Ectodermal cell (in vitro differentiated cells): Measurements from ENCODE around the gene ADORA1. TPM values are rescaled to one million over a fixed set of nuclear protein-coding genes. Genes with fewer than 3 reads are reported as not detected.

Experiments
- H3K27ac ChIP-seq: 2 replicates; pipeline ENCODE4 v1.7.0; 2013; ENCODE audit warnings: mild to moderate bottlenecking, low read depth, low read length; ENCODE audit not compliant: insufficient read depth, poor library complexity, severe bottlenecking
- H3K27me3 ChIP-seq: 2 replicates; pipeline ENCODE4 v1.7.0; 2013; ENCODE audit warnings: mild to moderate bottlenecking, low read length; ENCODE audit not compliant: insufficient read depth, control insufficient read depth, poor library complexity, severe bottlenecking
- H3K36me3 ChIP-seq: one replicate; pipeline ENCODE4 v1.7.0; 2013; ENCODE audit warnings: low read length; ENCODE audit not compliant: control insufficient read depth, insufficient read depth
- H3K4me1 ChIP-seq: one replicate; pipeline ENCODE4 v1.7.0; 2013; ENCODE audit warnings: low read length; ENCODE audit not compliant: control insufficient read depth, insufficient read depth
- H3K4me3 ChIP-seq: 2 replicates; pipeline ENCODE4 v1.7.0; 2013; ENCODE audit warnings: low read depth, low read length, control low read depth; ENCODE audit not compliant: insufficient read depth
- H3K9me3 ChIP-seq: 2 replicates; pipeline ENCODE4 v1.7.0; 2013; ENCODE audit warnings: mild to moderate bottlenecking, low read length, moderate library complexity; ENCODE audit not compliant: control insufficient read depth
- WGBS, 2 experiments: methylation state at CpG; one replicate each; pipeline ENCODE4 v1.1.7; 2013; ENCODE audit warnings: missing lambda C conversion rate in 2 of 2; 5-methylcytosine and 5-hydroxymethylcytosine counted together
- polyA plus RNA-seq, 4 experiments: library from polyadenylated mRNA; stranded (reverse); fragments of 50-300 nt; gene quantifications; one replicate each; pipeline ENCODE4 v1.2.3, GENCODE V29; 2013

Gene ADORA1
- 14.5 TPM for polyA plus RNA-seq (2013, experiment 1 of 4)
- 19.1 TPM for polyA plus RNA-seq (2013, experiment 2 of 4)
- polyA plus RNA-seq (2013, experiment 3 of 4), result 8.9 TPM
- 13.6 TPM for polyA plus RNA-seq (2013, experiment 4 of 4)

DNA sequence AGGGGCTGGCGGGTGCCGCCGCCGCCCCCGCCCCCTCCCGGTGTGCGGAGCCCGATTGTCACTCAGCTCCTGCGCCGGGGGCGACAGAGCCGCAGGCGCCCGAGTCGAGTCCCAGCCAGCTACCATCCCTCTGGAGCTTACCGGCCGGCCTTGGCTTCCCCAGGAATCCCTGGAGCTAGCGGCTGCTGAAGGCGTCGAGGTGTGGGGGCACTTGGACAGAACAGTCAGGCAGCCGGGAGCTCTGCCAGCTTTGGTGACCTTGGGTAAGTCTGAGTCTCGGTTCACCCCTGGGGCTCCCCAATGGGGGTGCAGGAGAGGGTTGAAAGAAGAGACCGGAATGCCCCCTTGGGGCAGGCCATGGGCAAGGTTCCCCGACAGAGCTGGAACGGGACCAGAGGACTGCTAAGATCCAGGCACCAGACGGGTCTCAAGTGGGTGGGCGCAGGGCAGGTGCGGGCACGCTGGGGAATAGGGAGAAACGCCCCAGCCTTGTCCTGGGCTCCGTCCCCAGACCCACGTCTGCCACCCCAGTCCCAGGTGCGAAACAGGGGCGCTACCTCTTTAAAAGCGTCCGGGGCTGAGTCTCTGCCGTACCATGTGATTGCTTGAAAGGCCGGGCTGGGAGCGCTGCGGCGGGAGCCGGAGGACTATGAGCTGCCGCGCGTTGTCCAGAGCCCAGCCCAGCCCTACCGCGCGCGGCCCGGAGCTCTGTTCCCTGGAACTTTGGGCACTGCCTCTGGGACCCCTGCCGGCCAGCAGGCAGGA, at the start of gene ADORA1:
ADORA1 (plus strand) TSS at position 61 of the 765 bp plus-strand sequence. CDS start 1,116 bp downstream, outside the sequence.
- peaks cover 35% of the 10 kb centered on the region for H3K27me3 ChIP-seq

DNA sequence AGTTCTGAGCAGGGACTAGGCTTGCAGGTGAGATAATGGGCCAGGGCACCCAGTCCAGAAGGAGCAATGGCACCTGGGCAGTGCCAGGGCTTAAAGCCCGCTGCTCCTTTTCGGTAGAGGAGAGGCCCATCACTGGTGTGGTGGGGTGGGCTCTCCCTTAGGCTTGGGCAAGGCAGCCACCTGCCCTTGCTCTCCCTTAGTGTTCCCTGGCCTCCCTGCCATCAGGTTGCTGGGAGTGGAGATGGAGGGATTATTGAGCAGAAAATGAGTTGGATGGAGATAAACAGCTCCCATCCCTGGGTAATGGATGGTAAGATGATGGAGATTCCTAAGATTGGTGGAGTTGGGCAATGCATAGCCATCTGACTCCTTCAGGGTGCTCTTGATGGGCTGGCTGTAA, 49.6 kb upstream of the ADORA1 start:
- H3K27me3 ChIP-seq, result peaks cover 51% of the 10 kb centered on the region
- whole genome bisulfite sequencing, 2 experiments, result 90 to 97% methylated on average over 2 of the region's 2 CpGs
- no peak overlapping the region for H3K27ac ChIP-seq

More for the DNA sequence above, at the start of gene ADORA1:
- no peaks in the 10 kb centered on the region for H3K36me3 ChIP-seq
- peaks cover 20% of the 10 kb centered on the region for H3K4me1 ChIP-seq
- 1 to 2% methylated on average over 51 of the region's 51 CpGs for WGBS, 2 experiments
- H3K9me3 ChIP-seq, result no peaks in the 10 kb centered on the region
- no peak within 1 kb of the TSS for H3K27ac ChIP-seq
- H3K4me3 ChIP-seq, result peak within 1 kb of the TSS; percentile 29

DNA sequence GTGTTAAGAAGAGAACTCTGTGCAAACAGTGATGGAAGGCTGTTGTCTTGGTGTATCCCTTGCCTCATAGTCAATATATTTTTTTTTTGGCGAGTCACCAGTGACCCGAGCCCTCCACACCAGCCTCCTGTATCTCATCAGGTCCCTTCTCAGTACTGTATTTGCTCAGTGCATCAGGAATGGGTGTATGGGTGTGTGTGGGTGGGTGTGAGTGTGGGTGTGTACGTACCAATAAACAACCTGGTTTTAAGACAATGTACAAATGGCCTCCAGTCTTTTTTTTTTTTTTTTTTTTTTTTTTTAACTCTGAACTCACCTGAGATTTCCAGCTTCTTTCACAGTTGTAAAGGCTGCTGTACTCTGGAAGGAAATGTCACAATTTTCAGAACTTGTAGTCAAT, 49.0 kb upstream of the ADORA1 start:
- Histone ChIP-seq H3K36me3 (no peaks in the 10 kb centered on the region), H3K4me1 (peaks cover 11% of the 10 kb centered on the region), H3K27ac (no peak overlapping the region), H3K9me3 (no peaks in the 10 kb centered on the region), H3K27me3 (peaks cover 48% of the 10 kb centered on the region), H3K4me3 (no peak overlapping the region)
- WGBS, 2 experiments, result 91 to 94% methylated on average over 3 of the region's 3 CpGs

More for the DNA sequence above, 49.6 kb upstream of the ADORA1 start:
- H3K4me1 ChIP-seq, result peaks cover 6% of the 10 kb centered on the region
- no peaks in the 10 kb centered on the region for H3K9me3 ChIP-seq
- H3K4me3 ChIP-seq, result no peak overlapping the region
- no peaks in the 10 kb centered on the region for H3K36me3 ChIP-seq

DNA sequence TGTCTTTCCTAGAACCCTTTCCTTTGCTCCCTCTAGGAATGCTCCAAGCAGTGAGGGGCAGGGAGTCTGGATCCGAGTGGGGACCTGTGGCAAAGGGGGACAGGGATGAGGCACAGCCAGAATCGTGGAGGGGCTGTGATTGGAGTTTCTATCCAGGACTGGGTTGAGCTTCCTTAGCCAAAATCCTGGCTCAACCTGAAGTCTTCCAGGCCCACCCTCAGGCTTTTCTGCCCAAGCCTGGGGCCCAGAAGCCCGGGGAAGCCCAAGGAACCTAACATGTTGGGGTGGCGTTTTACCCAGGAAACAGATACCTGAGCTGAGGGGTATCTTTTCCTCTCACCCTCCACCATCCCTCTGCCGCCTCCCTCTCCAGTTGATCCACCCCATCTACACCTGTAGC, 47.1 kb upstream of the ADORA1 start:
- H3K27me3 ChIP-seq, result peaks cover 28% of the 10 kb centered on the region
- H3K36me3 ChIP-seq, result no peaks in the 10 kb centered on the region
- no peaks in the 10 kb centered on the region for H3K9me3 ChIP-seq
- WGBS, 2 experiments, result 83 to 90% methylated on average over 5 of the region's 5 CpGs
- no peak overlapping the region for H3K27ac ChIP-seq
- H3K4me3 ChIP-seq, result no peak overlapping the region
- H3K4me1 ChIP-seq, result peaks cover 12% of the 10 kb centered on the region

DNA sequence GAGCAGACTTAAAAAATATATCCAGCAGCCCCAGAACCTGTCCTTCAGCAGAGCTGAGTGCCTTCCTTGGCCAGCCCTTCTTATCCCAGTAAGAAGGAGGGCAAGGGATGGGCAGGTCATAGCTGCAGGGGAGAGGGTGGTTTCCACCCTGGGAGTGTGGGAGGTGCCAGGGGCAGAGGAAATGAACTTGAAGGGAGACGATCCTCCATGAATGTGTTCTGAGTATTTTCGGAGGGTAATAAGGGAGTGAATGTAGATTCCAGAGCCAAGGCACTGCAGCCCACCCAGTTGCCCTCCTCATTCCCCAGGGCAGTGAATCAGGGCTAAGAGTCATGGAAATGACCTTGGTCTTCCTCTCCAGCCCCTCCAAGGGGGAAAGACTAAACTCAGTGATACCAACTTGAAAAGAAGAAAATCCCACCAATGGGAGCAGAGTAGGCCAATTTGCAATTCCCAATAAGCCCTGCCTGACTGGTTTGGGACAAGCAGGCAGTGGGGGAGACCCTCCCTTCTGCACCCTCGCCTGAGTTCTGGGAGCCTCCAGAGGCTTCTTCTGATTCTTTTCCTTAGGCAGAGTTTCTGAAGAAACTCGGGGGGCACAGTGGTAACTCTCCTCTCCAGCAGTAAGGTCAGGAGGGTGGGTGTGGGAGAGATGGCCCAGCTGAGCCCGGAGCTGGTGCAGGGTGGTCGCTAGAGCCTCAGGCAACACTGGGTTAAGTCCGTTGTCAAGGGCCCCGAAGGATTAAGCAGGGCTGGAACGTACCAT, 45.9 kb upstream of the ADORA1 start:
- no peaks in the 10 kb centered on the region for H3K36me3 ChIP-seq
- peaks cover 16% of the 10 kb centered on the region for H3K27me3 ChIP-seq
- peaks cover 20% of the 10 kb centered on the region for H3K4me1 ChIP-seq
- no peaks in the 10 kb centered on the region for H3K9me3 ChIP-seq
- H3K27ac ChIP-seq, result no peak overlapping the region
- H3K4me3 ChIP-seq, result no peak overlapping the region
- 73 to 77% methylated on average over 9 of the region's 9 CpGs for WGBS, 2 experiments

DNA sequence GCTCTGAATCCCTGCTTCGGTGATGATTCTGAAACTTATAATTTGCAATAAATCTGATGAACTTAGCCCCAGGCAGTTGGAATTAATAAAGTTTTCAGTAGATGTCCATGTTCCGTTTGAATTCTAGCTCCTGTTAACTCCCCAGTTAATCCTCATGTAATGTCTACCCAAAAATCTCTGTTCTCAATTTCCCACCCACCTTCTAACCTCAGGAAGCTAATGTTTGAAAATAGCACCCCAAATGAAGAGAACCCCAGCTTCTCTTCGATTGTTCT, 45.4 kb upstream of the ADORA1 start:
- Histone ChIP-seq H3K4me3 (no peak overlapping the region), H3K27ac (no peak overlapping the region), H3K4me1 (peaks cover 25% of the 10 kb centered on the region), H3K9me3 (no peaks in the 10 kb centered on the region), H3K36me3 (no peaks in the 10 kb centered on the region), H3K27me3 (peaks cover 11% of the 10 kb centered on the region)
- 82 to 83% methylated on average over 3 of the region's 3 CpGs for WGBS, 2 experiments

DNA sequence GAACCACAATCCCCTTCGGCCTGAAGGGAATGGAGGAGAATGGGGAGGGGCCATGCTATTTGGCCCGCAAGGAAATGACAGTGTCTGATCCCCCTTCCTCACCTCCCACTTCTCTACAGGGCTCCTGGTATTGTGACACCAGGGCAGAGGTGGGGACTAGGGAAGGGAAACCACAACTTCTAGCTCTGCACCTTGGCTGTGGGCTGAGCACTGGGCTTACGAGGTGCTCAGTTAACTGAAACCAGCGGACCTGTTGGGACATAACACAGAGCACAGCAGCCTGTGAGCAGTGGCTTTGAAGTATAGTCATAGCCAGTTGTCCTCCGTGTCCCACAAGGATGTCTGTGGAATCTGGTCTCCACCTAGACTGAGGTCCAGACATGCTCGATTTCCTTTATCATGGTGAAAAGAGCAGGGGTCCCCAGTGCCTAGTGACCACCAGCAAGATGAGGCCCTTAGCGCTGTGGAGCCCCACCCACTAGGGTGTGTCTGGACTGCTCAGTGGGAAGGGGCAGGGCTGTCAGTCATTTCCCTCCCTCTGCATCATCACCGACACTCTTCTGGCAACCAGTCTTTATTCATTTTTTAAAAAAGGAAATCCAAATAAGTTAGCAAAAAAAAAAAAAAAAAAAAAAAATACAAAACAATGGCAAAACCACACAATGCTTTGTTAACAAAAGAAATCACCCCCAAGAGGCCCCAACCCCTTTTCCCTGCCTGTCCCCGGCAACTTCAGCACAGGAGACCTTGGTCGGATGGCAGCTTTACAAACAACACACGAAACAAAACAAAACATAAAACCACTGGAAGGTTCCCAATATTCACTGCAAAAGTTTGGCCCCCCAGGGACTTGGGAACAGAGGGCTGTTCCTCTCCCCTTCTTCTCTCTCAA, 44.7 kb upstream of the ADORA1 start:
- H3K9me3 ChIP-seq, result no peaks in the 10 kb centered on the region
- H3K27ac ChIP-seq, result no peak overlapping the region
- H3K27me3 ChIP-seq, result peaks cover 4% of the 10 kb centered on the region
- H3K4me3 ChIP-seq, result no peak overlapping the region
- 75 to 77% methylated on average over 10 to 11 of the region's 11 CpGs for WGBS, 2 experiments
- peaks cover 29% of the 10 kb centered on the region for H3K4me1 ChIP-seq
- H3K36me3 ChIP-seq, result no peaks in the 10 kb centered on the region

DNA sequence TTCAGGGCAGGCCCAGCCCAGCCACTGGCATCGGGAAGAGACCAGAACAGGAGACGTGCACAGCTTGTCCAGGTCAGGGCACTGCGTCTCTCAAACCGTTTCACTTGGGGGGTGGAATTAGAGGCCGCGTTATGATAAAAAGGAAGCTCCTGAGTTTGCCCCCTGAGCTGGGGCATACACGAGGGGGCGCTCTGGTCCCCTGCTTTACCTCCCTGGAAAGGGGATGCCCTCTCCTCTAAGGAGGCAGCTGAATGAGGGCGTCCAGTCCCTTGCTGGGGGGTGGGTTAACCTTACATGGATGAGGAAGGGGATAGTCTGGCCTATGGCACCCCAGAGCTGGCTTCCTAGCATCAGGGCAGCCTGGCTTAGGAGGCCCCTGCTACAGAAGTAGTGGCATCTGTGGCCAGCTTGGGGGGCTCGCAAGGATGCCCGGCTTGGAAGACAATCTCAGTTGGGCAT, 44.0 kb upstream of the ADORA1 start:
- no peaks in the 10 kb centered on the region for H3K36me3 ChIP-seq
- 94% methylated on average over 11 of the region's 11 CpGs for WGBS, 2 experiments
- peaks cover 29% of the 10 kb centered on the region for H3K4me1 ChIP-seq
- no peaks in the 10 kb centered on the region for H3K9me3 ChIP-seq
- H3K27me3 ChIP-seq, result no peaks in the 10 kb centered on the region
- no peak overlapping the region for H3K4me3 ChIP-seq
- H3K27ac ChIP-seq, result no peak overlapping the region

DNA sequence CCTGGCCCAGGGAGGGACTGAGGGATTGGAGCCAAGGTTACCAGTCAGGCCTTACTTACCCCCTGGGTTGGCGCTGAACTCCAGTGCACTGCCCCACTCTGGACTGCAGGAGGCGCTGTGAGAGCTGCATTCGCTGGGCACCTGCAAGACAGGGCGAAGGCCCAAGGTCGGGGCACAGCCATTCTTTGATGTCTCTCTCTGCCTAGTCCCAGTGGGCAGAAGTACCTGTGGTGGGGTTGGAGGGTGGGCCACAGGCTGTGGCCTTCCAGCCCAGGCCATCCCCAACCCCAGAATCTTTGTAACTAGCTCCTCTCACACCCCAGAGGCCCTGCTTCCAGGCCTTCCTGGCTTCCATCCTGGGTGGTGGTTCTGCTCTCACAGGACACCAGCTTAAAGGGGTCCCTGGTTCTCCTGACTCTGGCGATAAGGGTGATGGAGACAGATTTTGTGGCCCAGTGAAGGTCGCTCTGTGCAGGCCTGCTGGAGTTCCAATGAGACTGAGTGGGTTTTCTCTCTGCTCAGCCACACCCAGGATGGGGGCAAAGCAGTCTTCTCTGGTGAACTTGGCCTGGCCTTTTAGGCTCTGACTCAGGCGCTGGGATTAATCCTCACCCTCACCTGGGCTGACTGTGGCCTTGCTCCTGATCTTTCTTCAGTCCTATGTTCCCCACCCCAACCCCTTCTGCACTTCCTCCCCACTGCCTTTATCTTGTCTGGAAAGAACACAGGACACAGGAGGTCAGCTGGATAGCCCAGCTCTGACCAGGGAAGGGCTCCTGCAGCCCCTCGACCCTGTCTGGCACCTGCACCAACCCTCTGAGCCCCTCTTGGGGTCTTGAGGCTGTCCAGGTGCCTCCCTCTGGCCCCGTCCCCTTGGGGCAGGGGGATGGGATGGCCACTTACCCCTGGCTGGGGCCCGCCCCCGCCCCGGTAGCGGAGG, 42.7 kb upstream of the ADORA1 start:
- H3K36me3 ChIP-seq, result no peaks in the 10 kb centered on the region
- no peak overlapping the region for H3K4me3 ChIP-seq
- WGBS, 2 experiments, result 88 to 90% methylated on average over 14 of the region's 14 CpGs
- peaks cover 36% of the 10 kb centered on the region for H3K4me1 ChIP-seq
- no peak overlapping the region for H3K27ac ChIP-seq
- H3K9me3 ChIP-seq, result no peaks in the 10 kb centered on the region
- H3K27me3 ChIP-seq, result no peaks in the 10 kb centered on the region
